Lower lobe of right lung (tissue), 2 donors: ENCODE results near the gene CEP131. TPM values are rescaled to one million over a fixed set of nuclear protein-coding genes. Genes with fewer than 3 reads are reported as not detected.

Source experiments
- ATAC-seq, 2 donors: fragments of 200-7000 bp; cut with Tn5 transposase; one replicate each; pipeline ENCODE4 v1.9.1; 2020 to 2022; ENCODE audit warnings: mild to moderate bottlenecking in 2 of 2, moderate library complexity in 2 of 2
- DNase-seq: peaks from one replicate; pipeline ENCODE4 v3.0.0-alpha.2; 2020
- H3K27ac ChIP-seq: fragments of 200-600 bp; one replicate; pipeline ENCODE4 v1.8.0; 2022
- H3K27me3 ChIP-seq: fragments of 200-600 bp; one replicate; pipeline ENCODE4 v1.8.0; 2022; ENCODE audit warnings: low read depth
- H3K36me3 ChIP-seq: fragments of 200-600 bp; one replicate; pipeline ENCODE4 v1.8.0; 2022; ENCODE audit warnings: mild to moderate bottlenecking
- H3K4me1 ChIP-seq: fragments of 200-600 bp; one replicate; pipeline ENCODE4 v1.8.0; 2022
- H3K4me3 ChIP-seq: fragments of 200-600 bp; one replicate; pipeline ENCODE4 v1.8.0; 2022; ENCODE audit warnings: mild to moderate bottlenecking
- H3K9me3 ChIP-seq: fragments of 200-600 bp; one replicate; pipeline ENCODE4 v1.8.0; 2022
- intact Hi-C: fragments of 100-400 bp; cut with DNase I; formaldehyde crosslinking; loops from one replicate; pipeline ENCODE4 v1.11.0; 2022
- total RNA-seq: library from RNA; stranded (reverse); fragmentation: NEBNext Ultra II Directional; extraction: Animal tissue kit (Norgen Biotek cat#: 25700); gene quantifications from one replicate; pipeline ENCODE4 v1.2.1, GENCODE V29; 2021
- TF ChIP-seq, protein P1 (sequence below): fragments of 200-600 bp; IDR thresholded peaks from one replicate; pipeline ENCODE4 v1.8.0; 2022; ENCODE audit warnings: antibody characterized with exemption, mild to moderate bottlenecking
- donor health status: DM: no; HTN: yes; CAD: no; lungs with severe emphysema.

Gene CEP131
- total RNA-seq, 1 donor from 2014 or later = 8.3 TPM

DNA sequence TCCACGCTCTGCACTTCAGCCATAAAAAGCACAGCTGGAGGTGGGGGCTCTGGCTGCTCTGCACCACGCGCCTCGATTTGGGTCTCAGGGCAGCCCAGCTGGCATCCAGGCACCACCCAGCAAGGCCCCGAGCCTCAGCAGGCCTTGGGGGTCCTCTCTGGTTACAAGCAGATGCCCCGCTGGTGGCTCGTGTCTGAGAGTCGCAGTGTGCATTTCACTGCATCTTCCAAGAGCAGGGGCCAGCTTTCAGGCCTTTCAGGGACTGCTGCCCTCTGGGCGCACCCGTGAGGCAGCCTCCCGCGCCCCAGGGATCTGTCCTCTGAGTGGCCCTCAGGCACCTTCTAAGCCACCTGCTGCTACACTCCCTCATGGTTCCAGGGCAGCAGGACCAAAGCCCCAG lies 41.9 kb upstream of the CEP131 start:
- Histone ChIP-seq H3K36me3 (peaks cover 93% of the 10 kb centered on the region), H3K4me3 (no peak overlapping the region), H3K4me1 (no peaks in the 10 kb centered on the region), H3K27me3 (no peaks in the 10 kb centered on the region), H3K9me3 (no peaks in the 10 kb centered on the region), H3K27ac (no peak overlapping the region)
- intact Hi-C loops = no loop called here
- DNase-seq = no peak
- TF ChIP-seq, protein P1, sequence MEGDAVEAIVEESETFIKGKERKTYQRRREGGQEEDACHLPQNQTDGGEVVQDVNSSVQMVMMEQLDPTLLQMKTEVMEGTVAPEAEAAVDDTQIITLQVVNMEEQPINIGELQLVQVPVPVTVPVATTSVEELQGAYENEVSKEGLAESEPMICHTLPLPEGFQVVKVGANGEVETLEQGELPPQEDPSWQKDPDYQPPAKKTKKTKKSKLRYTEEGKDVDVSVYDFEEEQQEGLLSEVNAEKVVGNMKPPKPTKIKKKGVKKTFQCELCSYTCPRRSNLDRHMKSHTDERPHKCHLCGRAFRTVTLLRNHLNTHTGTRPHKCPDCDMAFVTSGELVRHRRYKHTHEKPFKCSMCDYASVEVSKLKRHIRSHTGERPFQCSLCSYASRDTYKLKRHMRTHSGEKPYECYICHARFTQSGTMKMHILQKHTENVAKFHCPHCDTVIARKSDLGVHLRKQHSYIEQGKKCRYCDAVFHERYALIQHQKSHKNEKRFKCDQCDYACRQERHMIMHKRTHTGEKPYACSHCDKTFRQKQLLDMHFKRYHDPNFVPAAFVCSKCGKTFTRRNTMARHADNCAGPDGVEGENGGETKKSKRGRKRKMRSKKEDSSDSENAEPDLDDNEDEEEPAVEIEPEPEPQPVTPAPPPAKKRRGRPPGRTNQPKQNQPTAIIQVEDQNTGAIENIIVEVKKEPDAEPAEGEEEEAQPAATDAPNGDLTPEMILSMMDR = no peak
- no peak for ATAC-seq

DNA sequence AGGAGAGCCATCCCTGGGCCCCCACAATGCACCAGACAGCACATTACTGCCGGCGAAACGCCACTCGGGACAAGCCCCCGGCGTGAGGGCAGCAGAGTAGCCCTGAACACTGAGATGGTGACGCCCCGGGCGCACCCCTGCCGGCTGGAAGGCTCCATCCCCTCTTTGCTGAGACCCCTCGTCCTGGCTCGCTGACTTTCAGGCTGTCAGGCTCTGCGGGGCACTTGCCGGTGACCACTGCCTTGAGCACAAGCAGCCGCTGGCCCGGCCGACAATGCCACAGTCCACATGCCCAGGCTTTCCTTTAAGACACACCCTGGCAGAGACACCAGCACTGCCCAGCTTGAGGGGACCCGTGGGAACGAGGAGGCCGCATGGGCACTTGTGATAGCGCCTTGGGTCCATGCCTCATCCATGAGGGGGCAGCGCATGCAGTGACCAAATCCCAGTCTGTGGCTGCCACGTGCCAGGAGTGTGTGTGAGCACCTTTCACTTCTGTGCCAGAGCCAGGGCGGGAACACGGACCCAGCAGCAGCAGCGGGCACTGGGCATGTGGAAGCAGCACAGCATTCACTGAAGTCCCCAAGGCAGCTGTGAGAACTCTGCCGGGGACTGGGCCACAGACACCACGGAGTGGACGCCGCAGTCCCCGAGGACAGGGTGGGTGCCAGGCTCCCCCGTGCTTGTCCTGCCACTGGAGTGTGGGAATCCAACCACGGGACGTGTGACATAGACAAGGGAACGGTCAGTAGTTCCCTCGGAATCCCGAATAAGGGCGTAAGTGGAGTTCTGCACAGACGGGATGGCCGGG lies 40.8 kb upstream of the CEP131 start:
- intact Hi-C loops = no loop called here
- no peak for ATAC-seq
- no peaks in the 10 kb centered on the region for H3K9me3 ChIP-seq
- TF ChIP-seq, protein P1 = no peak
- H3K27me3 ChIP-seq = no peaks in the 10 kb centered on the region
- no peak overlapping the region for H3K4me3 ChIP-seq
- H3K27ac ChIP-seq = no peak overlapping the region
- H3K4me1 ChIP-seq = no peaks in the 10 kb centered on the region
- DNase-seq = no peak
- peaks cover 93% of the 10 kb centered on the region for H3K36me3 ChIP-seq

DNA sequence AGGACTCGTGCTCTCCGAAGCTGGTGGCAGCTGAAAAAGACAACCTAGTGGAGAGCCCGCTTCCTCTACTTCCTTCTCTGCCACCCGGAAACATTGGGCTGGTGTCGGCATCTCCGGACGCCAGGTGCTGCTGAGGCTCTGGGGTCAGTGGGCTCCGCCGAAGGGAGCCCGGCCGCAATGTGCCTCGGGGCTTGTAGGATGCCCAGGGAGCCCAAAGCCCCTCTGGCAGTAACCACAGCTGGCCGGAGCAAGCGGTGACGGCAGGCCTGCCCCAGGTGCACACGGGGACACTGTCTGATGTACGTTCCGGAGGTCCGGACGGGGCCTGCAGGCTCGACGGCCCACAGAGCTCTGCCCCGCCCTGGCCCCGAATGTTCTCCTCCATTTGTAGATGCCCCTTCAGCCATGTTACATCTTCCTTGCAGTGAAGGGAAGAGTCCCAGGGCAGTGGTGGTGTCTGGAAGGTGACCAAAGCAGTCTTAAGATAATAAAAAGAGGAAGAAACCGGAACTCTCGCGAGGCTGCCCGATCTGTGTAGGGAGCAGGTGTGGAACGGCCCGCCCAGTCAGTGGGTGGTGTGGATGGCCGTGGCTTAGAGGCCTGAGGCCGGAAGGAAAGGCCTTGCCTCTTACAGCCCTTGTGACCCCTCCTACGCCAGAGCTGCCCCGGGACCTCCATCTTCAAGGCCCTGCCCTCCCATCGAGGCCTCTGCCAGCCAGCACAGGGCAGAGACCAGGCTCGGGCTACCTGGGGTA lies 39.0 kb upstream of the CEP131 start:
- Histone ChIP-seq H3K27me3 (no peaks in the 10 kb centered on the region), H3K9me3 (no peaks in the 10 kb centered on the region), H3K4me1 (no peaks in the 10 kb centered on the region), H3K4me3 (no peak overlapping the region), H3K36me3 (peaks cover 94% of the 10 kb centered on the region), H3K27ac (no peak overlapping the region)
- DNase-seq (no peak), ATAC-seq (no peak)
- intact Hi-C loops = no loop called here
- TF ChIP-seq, protein P1 = no peak

DNA sequence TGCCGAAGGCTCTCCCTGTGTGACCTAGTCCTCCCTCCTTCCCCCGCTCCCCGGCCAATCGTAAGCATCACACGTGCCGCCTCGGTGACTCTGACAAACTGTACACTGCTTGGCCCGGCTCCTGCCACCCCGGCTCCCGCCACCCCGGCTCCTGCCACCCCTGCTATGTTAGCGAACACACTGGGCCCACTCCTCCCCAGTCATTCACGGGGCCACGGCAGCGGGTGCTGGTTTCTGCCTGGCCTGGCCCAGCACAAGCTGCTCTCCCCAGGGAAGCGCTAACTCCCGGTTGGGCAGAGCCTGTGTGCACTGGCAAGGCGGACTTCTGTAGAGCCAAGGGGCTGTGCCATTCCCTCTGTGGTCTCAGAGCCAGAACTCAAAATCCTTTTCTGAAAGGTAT lies 38.3 kb upstream of the CEP131 start:
- peaks cover 92% of the 10 kb centered on the region for H3K36me3 ChIP-seq
- intact Hi-C loops = no loop called here
- H3K9me3 ChIP-seq = no peaks in the 10 kb centered on the region
- TF ChIP-seq, protein P1 = no peak
- H3K27ac ChIP-seq = no peak overlapping the region
- no peak overlapping the region for H3K4me3 ChIP-seq
- peaks cover 4% of the 10 kb centered on the region for H3K4me1 ChIP-seq
- no peak for DNase-seq
- no peak for ATAC-seq
- H3K27me3 ChIP-seq = no peaks in the 10 kb centered on the region

DNA sequence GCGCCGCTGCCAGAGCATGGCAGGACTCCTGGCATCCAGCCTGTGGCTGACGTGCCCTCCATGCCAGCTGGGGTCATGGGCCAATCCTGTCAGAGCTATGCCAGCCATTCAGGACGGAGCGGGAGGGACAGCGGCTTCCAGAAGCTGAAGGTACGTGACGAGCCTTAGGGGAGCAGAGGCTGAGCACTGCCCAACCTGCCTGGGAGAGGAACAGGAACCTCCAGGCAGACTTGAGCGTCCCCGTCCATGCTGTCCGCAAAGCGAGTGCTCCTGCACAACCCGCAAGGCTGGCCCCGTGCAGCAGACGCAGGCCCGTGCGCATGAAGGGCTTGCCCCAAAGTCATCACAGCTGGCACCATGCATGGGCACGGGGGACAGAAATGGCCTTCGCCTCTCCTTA lies 37.9 kb upstream of the CEP131 start:
- no peaks in the 10 kb centered on the region for H3K9me3 ChIP-seq
- DNase-seq (no peak), ATAC-seq (no peak)
- H3K4me3 ChIP-seq = no peak overlapping the region
- TF ChIP-seq, protein P1 = no peak
- peaks cover 88% of the 10 kb centered on the region for H3K36me3 ChIP-seq
- no peak overlapping the region for H3K27ac ChIP-seq
- H3K4me1 ChIP-seq = peaks cover 8% of the 10 kb centered on the region
- intact Hi-C loops = no loop called here
- no peaks in the 10 kb centered on the region for H3K27me3 ChIP-seq
